Fibroblast of villous mesenchyme (primary cell): ENCODE results near the gene GADD45GIP1. TPM values are rescaled to one million over a fixed set of nuclear protein-coding genes. Genes with fewer than 3 reads are reported as not detected.

ENCODE experiments used
- DNase-seq: peaks from one replicate; pipeline ENCODE4 v3.0.0-alpha.2; 2010; ENCODE audit warnings: low read depth
- H3K4me3 ChIP-seq: 2 replicates; pipeline ENCODE4 v1.5.1; 2011; ENCODE audit warnings: low read depth, mild to moderate bottlenecking, low read length
- total RNA-seq: library from RNA; depleted of rRNA; stranded (reverse); fragments of >200 nt; gene quantifications from 2 replicates; pipeline ENCODE4 v1.2.3, GENCODE V29; 2012
- TF ChIP-seq, protein P1 (sequence below): IDR thresholded peaks from 2 replicates; pipeline ENCODE4 v1.5.1; 2012; ENCODE audit warnings: low read depth, mild to moderate bottlenecking, low read length; ENCODE audit not compliant: insufficient read depth

The GADD45GIP1 gene
- total RNA-seq, 1 donor, result 18.6 TPM

- TF ChIP-seq, protein P1, sequence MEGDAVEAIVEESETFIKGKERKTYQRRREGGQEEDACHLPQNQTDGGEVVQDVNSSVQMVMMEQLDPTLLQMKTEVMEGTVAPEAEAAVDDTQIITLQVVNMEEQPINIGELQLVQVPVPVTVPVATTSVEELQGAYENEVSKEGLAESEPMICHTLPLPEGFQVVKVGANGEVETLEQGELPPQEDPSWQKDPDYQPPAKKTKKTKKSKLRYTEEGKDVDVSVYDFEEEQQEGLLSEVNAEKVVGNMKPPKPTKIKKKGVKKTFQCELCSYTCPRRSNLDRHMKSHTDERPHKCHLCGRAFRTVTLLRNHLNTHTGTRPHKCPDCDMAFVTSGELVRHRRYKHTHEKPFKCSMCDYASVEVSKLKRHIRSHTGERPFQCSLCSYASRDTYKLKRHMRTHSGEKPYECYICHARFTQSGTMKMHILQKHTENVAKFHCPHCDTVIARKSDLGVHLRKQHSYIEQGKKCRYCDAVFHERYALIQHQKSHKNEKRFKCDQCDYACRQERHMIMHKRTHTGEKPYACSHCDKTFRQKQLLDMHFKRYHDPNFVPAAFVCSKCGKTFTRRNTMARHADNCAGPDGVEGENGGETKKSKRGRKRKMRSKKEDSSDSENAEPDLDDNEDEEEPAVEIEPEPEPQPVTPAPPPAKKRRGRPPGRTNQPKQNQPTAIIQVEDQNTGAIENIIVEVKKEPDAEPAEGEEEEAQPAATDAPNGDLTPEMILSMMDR, result no peak
- no peak for DNase-seq
These were observed 33.4 kb upstream of the GADD45GIP1 start for GRCh38 chr19:12990431-12990830.

DNA sequence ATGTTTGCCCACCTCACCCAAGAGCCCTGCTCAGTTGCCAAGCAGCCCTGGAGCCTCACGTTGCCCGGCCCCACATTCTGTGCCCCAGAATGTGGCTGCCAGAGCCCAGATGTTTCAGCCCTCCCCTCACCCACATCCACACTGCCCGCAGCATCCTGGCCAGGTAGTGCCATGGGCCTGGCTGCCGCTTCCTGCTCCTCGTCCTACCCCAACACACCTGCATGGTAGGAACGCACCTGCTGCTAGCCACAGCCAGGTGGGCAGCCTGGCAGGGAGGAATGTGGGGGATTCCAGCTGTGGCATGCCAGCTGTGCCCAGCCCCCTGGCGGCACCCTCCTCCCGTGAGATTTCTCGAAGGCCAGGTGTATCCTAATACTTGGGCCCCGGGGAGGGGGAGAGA is 30.8 kb upstream of the GADD45GIP1 start:
- TF ChIP-seq, protein P1, result no peak
- no peak for DNase-seq

More at GRCh38 chr19:12990431-12990830, 33.4 kb upstream of the GADD45GIP1 start:
- no peak overlapping the region for H3K4me3 ChIP-seq

DNA sequence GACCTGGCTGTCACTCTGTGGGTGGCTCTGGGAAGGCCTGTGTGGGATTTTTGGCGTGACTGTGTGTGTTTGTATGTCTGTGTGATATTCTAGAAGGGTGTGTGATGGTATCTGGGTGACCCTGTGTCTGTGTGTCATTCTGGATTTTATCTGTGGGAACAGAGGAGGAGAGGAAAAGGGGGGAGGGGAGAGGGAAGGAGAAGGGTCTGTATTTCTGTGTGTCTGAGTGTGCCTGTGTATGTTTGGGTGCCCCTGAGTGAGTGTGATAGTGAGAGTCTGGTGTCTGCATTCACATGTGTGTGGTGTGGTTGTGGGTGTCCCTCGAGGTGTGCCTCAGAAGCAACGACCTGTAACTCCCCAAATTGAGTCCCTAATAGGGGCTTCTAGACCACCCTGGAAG is 30.2 kb upstream of the GADD45GIP1 start:
- TF ChIP-seq, protein P1, result no peak
- DNase-seq, result no peak

More for the DNA sequence above, 30.8 kb upstream of the GADD45GIP1 start:
- H3K4me3 ChIP-seq, result no peak overlapping the region

GRCh38 chr19:12986726-12987125 is 29.7 kb upstream of the GADD45GIP1 start:
- DNase-seq, result no peak
- TF ChIP-seq, protein P1, result no peak

More for the DNA sequence above, 30.2 kb upstream of the GADD45GIP1 start:
- no peak overlapping the region for H3K4me3 ChIP-seq

DNA sequence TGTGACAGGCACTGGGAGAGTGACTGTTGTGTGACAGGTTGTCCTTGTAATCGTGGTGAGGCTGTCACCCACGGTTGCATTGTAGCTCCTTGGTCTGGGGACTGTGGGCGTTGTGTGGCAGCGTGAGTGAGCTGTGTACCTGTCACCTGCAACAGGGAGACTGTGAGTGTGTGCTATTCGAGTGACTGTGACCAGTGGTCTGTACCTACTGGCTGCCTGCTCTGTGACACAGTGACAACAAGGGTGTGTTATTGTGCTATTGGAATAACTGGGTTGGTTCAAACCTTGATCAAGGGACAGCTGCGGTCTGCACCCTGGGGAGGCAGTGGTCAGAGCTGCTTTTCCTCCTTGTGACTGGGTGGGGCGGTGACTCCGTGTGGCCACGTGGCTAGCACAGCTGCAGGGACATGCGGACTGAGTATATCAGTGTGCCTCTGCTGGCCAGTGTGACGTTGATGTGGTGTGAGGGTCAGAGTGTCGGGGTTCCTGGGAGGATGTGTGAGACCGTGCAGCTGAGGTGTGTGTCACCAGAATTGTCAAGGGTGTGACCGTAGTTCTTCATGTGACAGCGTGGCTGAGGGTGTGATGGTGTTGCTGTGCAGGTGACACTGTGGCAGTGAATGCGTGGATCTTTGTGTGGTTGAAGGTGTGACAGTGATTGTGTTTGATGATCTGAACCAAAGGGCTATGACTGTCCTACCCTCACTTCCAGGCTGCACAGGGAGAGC is 28.2 kb upstream of the GADD45GIP1 start:
- TF ChIP-seq, protein P1, result no peak
- no peak overlapping the region for H3K4me3 ChIP-seq
- DNase-seq, result peak; percentile 64

More at GRCh38 chr19:12986726-12987125, 29.7 kb upstream of the GADD45GIP1 start:
- H3K4me3 ChIP-seq, result no peak overlapping the region

DNA sequence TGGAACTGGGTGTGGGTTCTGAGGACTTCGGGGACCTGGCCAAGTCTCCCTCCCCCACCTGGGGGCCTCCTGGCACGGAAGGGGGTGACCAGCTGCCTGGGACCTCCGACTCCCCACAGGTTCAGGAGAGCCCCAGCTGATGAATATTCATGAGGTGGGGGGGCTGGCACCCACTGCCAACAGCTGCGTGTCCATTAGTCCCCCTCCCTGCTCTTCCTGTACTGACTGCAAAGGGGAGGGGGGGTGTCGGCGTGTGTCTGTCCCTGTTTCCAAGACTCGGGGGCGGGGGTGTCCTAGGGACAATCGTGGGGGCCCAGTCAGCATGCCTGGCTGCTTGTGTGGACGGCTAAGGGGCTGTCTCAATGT is 27.6 kb upstream of the GADD45GIP1 start:
- TF ChIP-seq, protein P1, result no peak
- no peak overlapping the region for H3K4me3 ChIP-seq
- no peak for DNase-seq
